K562 (cell line): Measurements from ENCODE around the gene CAPN10. TPM values are rescaled to one million over a fixed set of nuclear protein-coding genes. Genes with fewer than 3 reads are reported as not detected.
A peak's percentile ranks its signal among the peaks of the same experiment; 100 is the strongest.

Experiments
- ARID3A ChIP-seq: IDR thresholded peaks from 2 replicates; pipeline ENCODE4 v1.6.1; 2012; ENCODE audit warnings: low read depth, low read length, improper control_type of control experiment, borderline replicate concordance
- DDX20 ChIP-seq: fragments of 450-650 bp; IDR thresholded peaks from 2 replicates; pipeline ENCODE4 v1.6.1; 2016; ENCODE audit warnings: missing genetic modification characterization, low read depth, mild to moderate bottlenecking, missing compliant biosample characterization, moderate library complexity
- GABPB1 ChIP-seq: sonication (generic); formaldehyde crosslinking; IDR thresholded peaks from 2 replicates; pipeline ENCODE4 v1.8.0; 2022; ENCODE audit warnings: mild to moderate bottlenecking, missing genetic modification reagents
- HDAC3 ChIP-seq: fragments of 450-650 bp; IDR thresholded peaks from 2 replicates; pipeline ENCODE4 v1.6.1; 2018; ENCODE audit warnings: borderline replicate concordance, mild to moderate bottlenecking, moderate library complexity; ENCODE audit not compliant: partially characterized antibody
- KLF6 ChIP-seq: fragments of 250-450 bp; sonication (Bioruptor Pico); IDR thresholded peaks from 2 replicates; pipeline ENCODE4 v1.4.0; 2020; ENCODE audit warnings: mild to moderate bottlenecking, moderate library complexity, borderline replicate concordance
- MAFG ChIP-seq: fragments of 450-650 bp; conservative IDR thresholded peaks from 2 replicates; pipeline ENCODE4 v1.6.1; 2016; ENCODE audit warnings: missing genetic modification characterization, missing compliant biosample characterization
- MTF1 ChIP-seq: fragments of 250-450 bp; sonication (Bioruptor Pico); IDR thresholded peaks from 2 replicates; pipeline ENCODE4 v1.9.0; 2021; ENCODE audit warnings: moderate library complexity, mild to moderate bottlenecking, inconsistent platforms, borderline replicate concordance
- POLR2AphosphoS2 ChIP-seq: IDR thresholded peaks from 2 replicates; pipeline ENCODE4 v1.6.1; 2012; ENCODE audit warnings: low read length, improper control_type of control experiment
- TRIM24 ChIP-seq, 2 experiments: fragments of 450-650 bp; IDR thresholded peaks; 2 replicates each; pipeline ENCODE4 v1.6.1; 2016
- TRIM28 ChIP-seq: fragments of 450-650 bp; IDR thresholded peaks from 2 replicates; pipeline ENCODE4 v1.6.1; 2017
- ZBTB12 ChIP-seq: fragments of 250-450 bp; sonication (Bioruptor Pico); IDR thresholded peaks from 2 replicates; pipeline ENCODE4 v1.4.0; 2020
- ZBTB43 ChIP-seq: sonication (generic); formaldehyde crosslinking; IDR thresholded peaks from 2 replicates; pipeline ENCODE4 v1.8.0; 2023; ENCODE audit warnings: mild to moderate bottlenecking, missing genetic modification reagents
- ZBTB49 ChIP-seq: sonication (generic); formaldehyde crosslinking; IDR thresholded peaks from 2 replicates; pipeline ENCODE4 v1.8.0; 2022; ENCODE audit warnings: missing genetic modification reagents, mild to moderate bottlenecking, borderline replicate concordance
- ZNF699 ChIP-seq: fragments of 250-450 bp; sonication (Bioruptor Pico); IDR thresholded peaks from 2 replicates; pipeline ENCODE4 v1.8.0; 2021; ENCODE audit warnings: mild to moderate bottlenecking, moderate library complexity; ENCODE audit not compliant: insufficient replicate concordance
- ZNF77 ChIP-seq: fragments of 250-450 bp; sonication (Bioruptor Pico); IDR thresholded peaks from 2 replicates; pipeline ENCODE4 v1.5.0; 2020
- polyA plus RNA-seq, 8 experiments: library from polyadenylated mRNA; depleted of rRNA in 4 of 8; stranded (reverse) in 5 of 8; unstranded in 3 of 8; fragments of >200 nt; fragmentation: Nextera tagmentation in 2 of 8; fragmentation: Illumina TruSeq in 1 of 8; extraction: Ambion mirVana in 2 of 8; extraction: Trizol in 1 of 8; gene quantifications; 2 replicates each; pipeline versions ENCODE4 v1.2.1 to v1.2.3, GENCODE V29; 2011 to 2014; ENCODE audit warnings: inconsistent platforms in 1 of 8, missing spikeins in 1 of 8
- total RNA-seq, 7 experiments: library from RNA; depleted of rRNA in 6 of 7; stranded (reverse); fragments of >200 nt in 6 of 7; fragmentation: Illumina TruSeq in 2 of 7; extraction: Trizol in 2 of 7; gene quantifications; 2 replicates each; pipeline versions ENCODE4 v1.2.1 to v1.2.3, GENCODE V29; 2011 to 2021; ENCODE audit warnings: low replicate concordance in 1 of 7
- TF ChIP-seq, protein P1 (sequence below): fragments of 450-650 bp; formaldehyde crosslinking; IDR thresholded peaks from 2 replicates; pipeline ENCODE4 v1.4.0; 2020; ENCODE audit warnings: mild to moderate bottlenecking, mixed read lengths
- TF ChIP-seq, protein P2 (sequence below): fragments of 250-450 bp; sonication (Bioruptor Pico); IDR thresholded peaks from 2 replicates; pipeline ENCODE4 v1.8.0; 2022; ENCODE audit warnings: inconsistent platforms

The CAPN10 gene
- total and polyA plus RNA-seq, 9 of the 15 experiments (the other 6 are each of a cell fraction or from before 2014, with no cell fraction given), result 0.08 to 26.1 (median 8.4) TPM

GRCh38 chr2:240560480-240561324, 25.8 kb upstream of the CAPN10 start (continued):
- TF ChIP-seq, protein P1, sequence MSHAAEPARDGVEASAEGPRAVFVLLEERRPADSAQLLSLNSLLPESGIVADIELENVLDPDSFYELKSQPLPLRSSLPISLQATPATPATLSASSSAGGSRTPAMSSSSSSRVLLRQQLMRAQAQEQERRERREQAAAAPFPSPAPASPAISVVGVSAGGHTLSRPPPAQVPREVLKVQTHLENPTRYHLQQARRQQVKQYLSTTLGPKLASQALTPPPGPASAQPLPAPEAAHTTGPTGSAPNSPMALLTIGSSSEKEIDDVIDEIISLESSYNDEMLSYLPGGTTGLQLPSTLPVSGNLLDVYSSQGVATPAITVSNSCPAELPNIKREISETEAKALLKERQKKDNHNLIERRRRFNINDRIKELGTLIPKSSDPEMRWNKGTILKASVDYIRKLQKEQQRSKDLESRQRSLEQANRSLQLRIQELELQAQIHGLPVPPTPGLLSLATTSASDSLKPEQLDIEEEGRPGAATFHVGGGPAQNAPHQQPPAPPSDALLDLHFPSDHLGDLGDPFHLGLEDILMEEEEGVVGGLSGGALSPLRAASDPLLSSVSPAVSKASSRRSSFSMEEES (CRISPR knock-in tag), result no peak
- TF ChIP-seq ARID3A (no peak), HDAC3 (no peak), POLR2AphosphoS2 (no peak), ZNF77 (no peak), ZBTB12 (CRISPR knock-in tag) (no peak), DDX20 (tag) (no peak), TRIM28 (no peak), ZBTB43 (CRISPR knock-in tag) (no peak), GABPB1 (CRISPR knock-in tag) (peak; percentile 75), ZBTB49 (CRISPR knock-in tag) (no peak), TRIM24 (IDR thresholded peaks at IDR 0.05) (no peak), KLF6 (no peak), MAFG (tag) (no peak), ZNF699 (CRISPR knock-in tag) (no peak), MTF1 (CRISPR knock-in tag) (no peak)
- TF ChIP-seq, protein P2, sequence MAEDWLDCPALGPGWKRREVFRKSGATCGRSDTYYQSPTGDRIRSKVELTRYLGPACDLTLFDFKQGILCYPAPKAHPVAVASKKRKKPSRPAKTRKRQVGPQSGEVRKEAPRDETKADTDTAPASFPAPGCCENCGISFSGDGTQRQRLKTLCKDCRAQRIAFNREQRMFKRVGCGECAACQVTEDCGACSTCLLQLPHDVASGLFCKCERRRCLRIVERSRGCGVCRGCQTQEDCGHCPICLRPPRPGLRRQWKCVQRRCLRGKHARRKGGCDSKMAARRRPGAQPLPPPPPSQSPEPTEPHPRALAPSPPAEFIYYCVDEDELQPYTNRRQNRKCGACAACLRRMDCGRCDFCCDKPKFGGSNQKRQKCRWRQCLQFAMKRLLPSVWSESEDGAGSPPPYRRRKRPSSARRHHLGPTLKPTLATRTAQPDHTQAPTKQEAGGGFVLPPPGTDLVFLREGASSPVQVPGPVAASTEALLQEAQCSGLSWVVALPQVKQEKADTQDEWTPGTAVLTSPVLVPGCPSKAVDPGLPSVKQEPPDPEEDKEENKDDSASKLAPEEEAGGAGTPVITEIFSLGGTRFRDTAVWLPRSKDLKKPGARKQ, result no peak
